A673 (cell line): Measurements from ENCODE around the gene AQP5.

Experiments
- EZH2 ChIP-seq: fragments of 200-600 bp; sonication (generic); IDR thresholded peaks from 2 replicates; pipeline ENCODE4 v1.6.1; 2017; ENCODE audit warnings: borderline replicate concordance, low read depth, mild to moderate bottlenecking, mixed read lengths, antibody characterized with exemption, low read length; ENCODE audit not compliant: poor library complexity, severe bottlenecking
- TF ChIP-seq, protein P1 (sequence below): fragments of 300-800, 200-600 bp; sonication (generic); conservative IDR thresholded peaks from 2 replicates; pipeline ENCODE4 v1.5.1; 2017; ENCODE audit warnings: low read depth, mild to moderate bottlenecking, antibody characterized with exemption, low read length, moderate library complexity, mixed read lengths

DNA sequence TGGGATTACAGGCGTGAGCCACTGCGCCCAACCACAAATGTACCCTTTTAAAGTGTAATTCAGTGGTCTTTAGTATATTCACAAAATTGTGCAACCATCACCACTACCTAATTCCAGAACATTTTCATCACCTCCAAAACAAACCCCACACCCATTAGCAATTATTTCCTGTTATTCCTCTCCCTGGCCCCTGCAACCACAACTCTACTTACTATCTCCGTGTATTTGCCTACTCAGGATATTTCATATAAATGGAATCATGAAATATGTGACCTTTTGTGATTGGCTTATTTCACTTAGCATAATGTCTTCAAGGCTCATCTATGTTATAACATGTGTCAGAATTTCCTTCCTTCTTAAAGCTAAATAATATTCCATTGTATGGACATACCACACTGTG, 27.2 kb upstream of the AQP5 start:
- TF ChIP-seq, protein P1, sequence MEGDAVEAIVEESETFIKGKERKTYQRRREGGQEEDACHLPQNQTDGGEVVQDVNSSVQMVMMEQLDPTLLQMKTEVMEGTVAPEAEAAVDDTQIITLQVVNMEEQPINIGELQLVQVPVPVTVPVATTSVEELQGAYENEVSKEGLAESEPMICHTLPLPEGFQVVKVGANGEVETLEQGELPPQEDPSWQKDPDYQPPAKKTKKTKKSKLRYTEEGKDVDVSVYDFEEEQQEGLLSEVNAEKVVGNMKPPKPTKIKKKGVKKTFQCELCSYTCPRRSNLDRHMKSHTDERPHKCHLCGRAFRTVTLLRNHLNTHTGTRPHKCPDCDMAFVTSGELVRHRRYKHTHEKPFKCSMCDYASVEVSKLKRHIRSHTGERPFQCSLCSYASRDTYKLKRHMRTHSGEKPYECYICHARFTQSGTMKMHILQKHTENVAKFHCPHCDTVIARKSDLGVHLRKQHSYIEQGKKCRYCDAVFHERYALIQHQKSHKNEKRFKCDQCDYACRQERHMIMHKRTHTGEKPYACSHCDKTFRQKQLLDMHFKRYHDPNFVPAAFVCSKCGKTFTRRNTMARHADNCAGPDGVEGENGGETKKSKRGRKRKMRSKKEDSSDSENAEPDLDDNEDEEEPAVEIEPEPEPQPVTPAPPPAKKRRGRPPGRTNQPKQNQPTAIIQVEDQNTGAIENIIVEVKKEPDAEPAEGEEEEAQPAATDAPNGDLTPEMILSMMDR: no peak
- no peak for TF ChIP-seq EZH2
